ENCODE data around the gene MDH1. TPM values are rescaled to one million over a fixed set of nuclear protein-coding genes. Genes with fewer than 3 reads are reported as not detected.
"Not testable (repeated sequence)": the region's sequence is repeated elsewhere in the genome, so short reads cannot be mapped to it uniquely, and the experiment has no call there.

MDH1 gene
- total RNA-seq, 2 donors from 2014 or later = 183 to 226 TPM

DNA sequence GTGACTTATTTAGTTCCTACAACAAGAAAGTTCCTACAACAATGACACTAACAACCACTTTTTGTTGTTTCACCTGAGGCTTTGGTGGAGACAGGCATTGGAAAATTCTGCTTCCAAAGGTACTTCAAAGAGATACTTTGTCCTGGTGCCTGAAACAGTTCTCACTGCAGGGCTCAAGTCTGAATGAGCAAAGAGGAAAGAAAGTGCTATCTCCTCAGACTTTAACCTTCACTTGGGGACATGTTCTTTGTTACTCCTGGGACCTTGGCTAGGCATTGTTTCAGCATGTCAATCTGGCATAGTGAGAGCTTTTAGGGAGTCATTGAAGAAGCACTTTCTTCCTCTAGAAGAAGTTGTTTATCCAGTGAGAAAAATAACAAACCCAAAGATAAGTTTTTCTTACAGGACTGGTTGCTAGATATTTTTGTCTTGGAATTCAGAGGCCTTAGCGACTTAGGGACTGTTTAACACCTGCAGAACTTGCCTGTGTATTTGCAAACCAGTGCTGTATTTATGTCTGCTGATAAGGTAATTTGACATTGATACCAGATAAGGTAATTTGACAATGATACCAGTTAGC, 12.2 kb downstream of the MDH1 start:
- Mint-ChIP-seq H3K4me1 (no peaks in the 10 kb centered on the region), H3K4me3 (no peak overlapping the region), H3K36me3 (ENCODE audit: low read depth) (peaks cover 96% of the 10 kb centered on the region), H3K27ac (no peak overlapping the region), H3K27me3 (no peaks in the 10 kb centered on the region), H3K9me3 (no peaks in the 10 kb centered on the region)
- no peak for ATAC-seq (replicated peaks)

GRCh38 chr2:63604666-63605065, 15.9 kb downstream of the MDH1 start:
- Mint-ChIP-seq H3K27me3 (no peaks in the 10 kb centered on the region), H3K9me3 (no peaks in the 10 kb centered on the region), H3K4me3 (no peak overlapping the region), H3K27ac (no peak overlapping the region), H3K4me1 (no peaks in the 10 kb centered on the region), H3K36me3 (ENCODE audit: low read depth) (peaks cover 77% of the 10 kb centered on the region)
- ATAC-seq (replicated peaks) = no peak

GRCh38 chr2:63608865-63609264, 20.1 kb downstream of the MDH1 start:
- not testable (repeated sequence) for H3K27ac Mint-ChIP-seq; H3K4me1 Mint-ChIP-seq; H3K27me3 Mint-ChIP-seq; ATAC-seq (replicated peaks); H3K4me3 Mint-ChIP-seq; H3K9me3 Mint-ChIP-seq
- H3K36me3 Mint-ChIP-seq (ENCODE audit: low read depth) = peaks cover 35% of the 10 kb centered on the region

- Mint-ChIP-seq H3K27me3 (no peaks in the 10 kb centered on the region), H3K9me3 (no peaks in the 10 kb centered on the region), H3K27ac (no peak overlapping the region), H3K4me3 (no peak overlapping the region), H3K36me3 (ENCODE audit: low read depth) (peaks cover 21% of the 10 kb centered on the region), H3K4me1 (no peaks in the 10 kb centered on the region)
- ATAC-seq (replicated peaks) = no peak
These were observed 21.8 kb downstream of the MDH1 start for GRCh38 chr2:63610525-63610924.

DNA sequence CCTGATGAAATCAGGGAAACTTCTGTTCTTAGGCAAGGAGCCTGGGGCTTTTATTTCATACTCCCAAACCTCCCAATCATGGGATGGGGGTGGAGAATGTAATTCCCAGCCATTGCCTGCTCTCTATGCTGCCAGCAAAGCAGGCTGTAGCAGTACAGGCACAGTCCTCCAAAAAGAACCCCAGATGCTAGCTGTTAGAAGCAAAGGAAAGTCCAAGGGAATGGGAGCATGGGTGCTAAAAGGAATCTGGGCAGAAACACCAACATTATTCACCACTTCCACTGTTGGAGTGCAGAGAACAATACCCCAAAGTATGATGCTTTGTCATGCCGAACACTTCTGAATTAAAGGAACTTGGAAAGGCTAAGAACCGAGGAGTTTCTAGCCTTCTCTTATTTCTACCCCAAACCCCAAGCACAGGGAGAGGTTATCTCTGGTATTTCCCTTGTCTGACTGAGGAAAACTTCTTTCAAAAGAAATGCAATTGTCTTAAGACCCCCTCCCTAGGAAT, 24.7 kb downstream of the MDH1 start:
- H3K27me3 Mint-ChIP-seq = peaks cover 2% of the 10 kb centered on the region
- no peaks in the 10 kb centered on the region for H3K4me1 Mint-ChIP-seq
- H3K4me3 Mint-ChIP-seq = no peak overlapping the region
- H3K27ac Mint-ChIP-seq = no peak overlapping the region
- no peak for ATAC-seq (replicated peaks)
- no peaks in the 10 kb centered on the region for H3K36me3 Mint-ChIP-seq (ENCODE audit: low read depth)
- no peaks in the 10 kb centered on the region for H3K9me3 Mint-ChIP-seq

GRCh38 chr2:63614448-63614968, 25.7 kb downstream of the MDH1 start:
- Mint-ChIP-seq H3K4me1 (no peaks in the 10 kb centered on the region), H3K27me3 (peaks cover 7% of the 10 kb centered on the region), H3K9me3 (peaks cover 3% of the 10 kb centered on the region), H3K27ac (no peak overlapping the region), H3K4me3 (no peak overlapping the region), H3K36me3 (ENCODE audit: low read depth) (no peaks in the 10 kb centered on the region)
- ATAC-seq (replicated peaks) = no peak

- ATAC-seq (replicated peaks) = no peak
- Mint-ChIP-seq H3K9me3 (peaks cover 4% of the 10 kb centered on the region), H3K4me1 (no peaks in the 10 kb centered on the region), H3K36me3 (ENCODE audit: low read depth) (no peaks in the 10 kb centered on the region), H3K27ac (no peak overlapping the region), H3K27me3 (peaks cover 8% of the 10 kb centered on the region), H3K4me3 (no peak overlapping the region)
These were observed 26.5 kb downstream of the MDH1 start for GRCh38 chr2:63614983-63615945.

GRCh38 chr2:63617366-63617765, 28.6 kb downstream of the MDH1 start:
- Mint-ChIP-seq H3K36me3 (ENCODE audit: low read depth) (no peaks in the 10 kb centered on the region), H3K27me3 (peaks cover 13% of the 10 kb centered on the region), H3K4me1 (no peaks in the 10 kb centered on the region), H3K27ac (no peak overlapping the region), H3K4me3 (no peak overlapping the region), H3K9me3 (peaks cover 4% of the 10 kb centered on the region)
- no peak for ATAC-seq (replicated peaks)

- Mint-ChIP-seq H3K4me1 (no peaks in the 10 kb centered on the region), H3K27ac (no peak overlapping the region), H3K9me3 (peaks cover 4% of the 10 kb centered on the region), H3K27me3 (peaks cover 17% of the 10 kb centered on the region), H3K4me3 (no peak overlapping the region), H3K36me3 (ENCODE audit: low read depth) (no peaks in the 10 kb centered on the region)
- no peak for ATAC-seq (replicated peaks)
These were observed 30.6 kb downstream of the MDH1 start for GRCh38 chr2:63619328-63619727.

DNA sequence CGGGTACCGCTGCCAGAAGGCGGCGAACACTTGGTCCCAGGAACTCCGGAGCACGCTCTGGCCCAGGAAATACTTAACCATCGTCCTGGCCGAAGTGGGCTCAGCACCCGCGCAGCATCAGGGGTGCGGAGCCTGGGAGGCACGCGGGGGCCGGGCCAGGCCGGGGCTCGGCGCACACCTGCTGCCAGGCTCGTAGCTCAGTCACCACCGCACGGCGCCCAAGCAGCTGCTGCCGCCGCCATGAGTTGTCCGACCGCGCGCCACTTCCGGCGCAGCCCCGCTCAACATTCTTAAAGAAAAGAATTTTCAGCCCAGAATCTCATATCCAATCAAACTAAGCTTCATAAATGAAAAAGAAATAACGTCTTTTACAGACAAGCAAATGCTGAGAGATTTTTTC, 34.0 kb downstream of the MDH1 start:
- peaks cover 21% of the 10 kb centered on the region for H3K27me3 Mint-ChIP-seq
- no peak overlapping the region for H3K4me3 Mint-ChIP-seq
- no peaks in the 10 kb centered on the region for H3K4me1 Mint-ChIP-seq
- peaks cover 4% of the 10 kb centered on the region for H3K9me3 Mint-ChIP-seq
- no peak for ATAC-seq (replicated peaks)
- H3K27ac Mint-ChIP-seq = no peak overlapping the region
- no peaks in the 10 kb centered on the region for H3K36me3 Mint-ChIP-seq (ENCODE audit: low read depth)

GRCh38 chr2:63623763-63624162, 35.0 kb downstream of the MDH1 start:
- H3K4me3 Mint-ChIP-seq; ATAC-seq (replicated peaks); H3K27ac Mint-ChIP-seq; H3K9me3 Mint-ChIP-seq; H3K4me1 Mint-ChIP-seq; H3K36me3 Mint-ChIP-seq (ENCODE audit: low read depth): not testable (repeated sequence)
- peaks cover 17% of the 10 kb centered on the region for H3K27me3 Mint-ChIP-seq

- Mint-ChIP-seq H3K36me3 (ENCODE audit: low read depth) (no peaks in the 10 kb centered on the region), H3K27ac (no peak overlapping the region), H3K27me3 (peaks cover 22% of the 10 kb centered on the region), H3K4me1 (no peaks in the 10 kb centered on the region), H3K9me3 (peaks cover 16% of the 10 kb centered on the region), H3K4me3 (no peak overlapping the region)
- no peak for ATAC-seq (replicated peaks)
These were observed 39.1 kb downstream of the MDH1 start for GRCh38 chr2:63627866-63628265.

GRCh38 chr2:63628403-63628942, 39.7 kb downstream of the MDH1 start:
- Mint-ChIP-seq H3K4me3 (no peak overlapping the region), H3K27me3 (peaks cover 21% of the 10 kb centered on the region), H3K9me3 (peaks cover 19% of the 10 kb centered on the region), H3K4me1 (no peaks in the 10 kb centered on the region), H3K27ac (no peak overlapping the region), H3K36me3 (ENCODE audit: low read depth) (no peaks in the 10 kb centered on the region)
- no peak for ATAC-seq (replicated peaks)

- ATAC-seq (replicated peaks) = no peak
These were observed 42.7 kb downstream of the MDH1 start for GRCh38 chr2:63631501-63631900.

More at GRCh38 chr2:63631501-63631900, 42.7 kb downstream of the MDH1 start:
- Mint-ChIP-seq H3K4me3 (no peak overlapping the region), H3K4me1 (no peaks in the 10 kb centered on the region), H3K36me3 (ENCODE audit: low read depth) (no peaks in the 10 kb centered on the region), H3K27me3 (peaks cover 19% of the 10 kb centered on the region), H3K27ac (no peak overlapping the region), H3K9me3 (peaks cover 26% of the 10 kb centered on the region)

Measured in activated T-helper 17 cell treated with anti-CD3 and anti-CD28 coated beads, Interleukin-2, amount 50 U/mL, for 72 hours (primary cell).